Ascending aorta (tissue), 2 donors: ENCODE results near the gene REL. TPM values are rescaled to one million over a fixed set of nuclear protein-coding genes. Genes with fewer than 3 reads are reported as not detected.
"Not testable (repeated sequence)": the region's sequence is repeated elsewhere in the genome, so short reads cannot be mapped to it uniquely, and the experiment has no call there.

Experiments
- DNase-seq, 2 donors: peaks; one replicate each; pipeline ENCODE4 v3.0.0-alpha.2; 2019; ENCODE audit warnings: low spot score in 2 of 2
- H3K27ac ChIP-seq, 2 donors: fragments of 200-600 bp; sonication (generic); one replicate each; pipeline ENCODE4 v1.5.1; 2016 to 2017; ENCODE audit warnings: mild to moderate bottlenecking in 1 of 2
- H3K27me3 ChIP-seq: fragments of 200-600 bp; sonication (generic); one replicate; pipeline ENCODE4 v1.5.1; 2017
- H3K36me3 ChIP-seq, 2 donors: fragments of 200-600 bp; sonication (generic); one replicate each; pipeline ENCODE4 v1.5.1; 2016
- H3K4me1 ChIP-seq, 2 donors: fragments of 200-600 bp; sonication (generic); one replicate each; pipeline ENCODE4 v1.5.1; 2016 to 2017; ENCODE audit warnings: mild to moderate bottlenecking in 1 of 2
- H3K4me3 ChIP-seq, 2 donors: fragments of 200-600 bp; sonication (generic); one replicate each; pipeline ENCODE4 v1.5.1; 2016 to 2017; ENCODE audit warnings: mild to moderate bottlenecking in 1 of 2
- H3K9me3 ChIP-seq, 2 donors: fragments of 200-600 bp; sonication (generic); one replicate each; pipeline ENCODE4 v1.5.1; 2016
- intact Hi-C: fragments of 100-400 bp; cut with DNase I; formaldehyde crosslinking; loops from one replicate; pipeline ENCODE4 v1.15.1; 2023
- total RNA-seq: library from RNA; depleted of rRNA; stranded (reverse); fragments of >200 nt; gene quantifications from one replicate; pipeline ENCODE4 v1.1.0, GENCODE V29; 2016
- TF ChIP-seq, protein P1 (sequence below), 3 experiments: fragments of 200-600 bp in 2 of 3; fragments of 450-650 bp in 1 of 3; sonication (generic) in 2 of 3; IDR thresholded peaks; one replicate each; pipeline ENCODE4 v1.5.1; 2016 to 2019; ENCODE audit warnings: antibody characterized with exemption in 3 of 3, mild to moderate bottlenecking in 1 of 3, moderate library complexity in 1 of 3

The REL gene
- total RNA-seq, 1 donor from 2014 or later: 5.3 TPM

DNA sequence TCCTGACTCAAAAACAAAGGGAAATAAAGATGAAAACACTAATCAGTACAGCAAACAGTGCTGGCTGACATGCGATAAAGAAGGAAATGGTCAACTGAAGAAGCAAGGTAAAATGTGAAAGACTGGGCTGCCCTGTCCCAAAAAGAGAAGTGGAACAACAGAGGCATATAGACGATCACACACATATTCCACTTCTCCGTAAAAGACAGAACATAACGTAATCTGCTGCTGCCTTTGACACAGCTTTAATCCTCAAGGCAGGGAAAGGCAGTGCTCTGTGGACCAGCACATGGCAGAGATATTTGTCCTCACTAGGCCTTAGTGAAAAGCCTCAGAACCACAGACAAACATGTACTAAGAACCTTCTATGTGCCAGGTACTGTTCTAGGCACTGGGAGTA lies 24.3 kb upstream of the REL start:
- TF ChIP-seq, protein P1, sequence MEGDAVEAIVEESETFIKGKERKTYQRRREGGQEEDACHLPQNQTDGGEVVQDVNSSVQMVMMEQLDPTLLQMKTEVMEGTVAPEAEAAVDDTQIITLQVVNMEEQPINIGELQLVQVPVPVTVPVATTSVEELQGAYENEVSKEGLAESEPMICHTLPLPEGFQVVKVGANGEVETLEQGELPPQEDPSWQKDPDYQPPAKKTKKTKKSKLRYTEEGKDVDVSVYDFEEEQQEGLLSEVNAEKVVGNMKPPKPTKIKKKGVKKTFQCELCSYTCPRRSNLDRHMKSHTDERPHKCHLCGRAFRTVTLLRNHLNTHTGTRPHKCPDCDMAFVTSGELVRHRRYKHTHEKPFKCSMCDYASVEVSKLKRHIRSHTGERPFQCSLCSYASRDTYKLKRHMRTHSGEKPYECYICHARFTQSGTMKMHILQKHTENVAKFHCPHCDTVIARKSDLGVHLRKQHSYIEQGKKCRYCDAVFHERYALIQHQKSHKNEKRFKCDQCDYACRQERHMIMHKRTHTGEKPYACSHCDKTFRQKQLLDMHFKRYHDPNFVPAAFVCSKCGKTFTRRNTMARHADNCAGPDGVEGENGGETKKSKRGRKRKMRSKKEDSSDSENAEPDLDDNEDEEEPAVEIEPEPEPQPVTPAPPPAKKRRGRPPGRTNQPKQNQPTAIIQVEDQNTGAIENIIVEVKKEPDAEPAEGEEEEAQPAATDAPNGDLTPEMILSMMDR (IDR thresholded peaks at IDR 0.05): no peak
- H3K27ac ChIP-seq: no peak overlapping the region
- no peaks in the 10 kb centered on the region for H3K27me3 ChIP-seq
- intact Hi-C loops: no loop called here
- no peaks in the 10 kb centered on the region for H3K9me3 ChIP-seq
- no peaks in the 10 kb centered on the region for H3K36me3 ChIP-seq
- H3K4me1 ChIP-seq: no peaks in the 10 kb centered on the region
- H3K4me3 ChIP-seq: no peak overlapping the region
- no peak for DNase-seq

DNA sequence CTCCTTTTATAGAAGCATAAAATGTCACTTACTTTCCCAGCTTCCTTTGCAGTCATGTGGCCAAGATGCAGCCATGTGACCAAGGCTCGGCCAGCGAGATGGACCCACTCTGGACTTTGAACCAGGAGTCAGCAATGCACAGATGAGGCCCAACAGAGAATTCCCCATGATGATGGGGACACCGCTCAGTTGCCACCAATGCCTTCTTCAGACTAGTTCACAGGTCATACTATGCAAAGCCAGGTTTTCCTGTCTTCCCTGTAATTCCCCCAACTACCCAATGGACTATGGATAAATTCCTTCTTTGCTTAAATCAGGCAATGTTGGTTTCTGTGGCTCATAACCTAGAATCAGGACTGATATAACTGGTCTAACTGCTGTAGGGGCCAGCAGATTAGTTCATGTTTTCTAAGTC lies 22.5 kb upstream of the REL start:
- intact Hi-C loops: no loop called here
- no peak for DNase-seq

DNA sequence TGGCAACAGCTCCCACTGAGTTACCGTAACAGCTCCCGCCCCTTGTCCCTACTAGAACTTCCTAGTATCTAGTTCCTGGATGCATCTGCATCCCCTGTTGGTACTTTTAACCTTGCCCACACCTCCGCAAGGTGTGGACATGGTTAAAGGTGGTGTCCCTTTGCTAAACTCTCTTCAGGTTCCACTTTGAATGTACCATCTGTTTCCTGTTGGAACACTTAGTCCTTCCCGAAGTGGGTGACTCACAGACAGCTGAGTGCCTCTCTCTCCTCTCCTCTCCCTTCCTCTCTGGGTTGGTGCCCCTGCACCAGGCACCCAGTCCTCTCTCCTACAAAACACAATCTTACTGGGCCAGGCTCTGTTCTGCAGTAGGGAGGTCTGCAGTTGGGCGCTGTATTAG lies 19.6 kb upstream of the REL start:
- Histone ChIP-seq H3K9me3 (no peaks in the 10 kb centered on the region), H3K4me3 (no peak overlapping the region), H3K36me3 (no peaks in the 10 kb centered on the region), H3K27ac (no peak overlapping the region), H3K4me1 (no peaks in the 10 kb centered on the region), H3K27me3 (no peaks in the 10 kb centered on the region)
- intact Hi-C loops: no loop called here
- TF ChIP-seq, protein P1 (IDR thresholded peaks at IDR 0.05): no peak
- DNase-seq: no peak

More for the DNA sequence above, 22.5 kb upstream of the REL start:
- H3K27ac ChIP-seq: no peak overlapping the region
- H3K27me3 ChIP-seq: no peaks in the 10 kb centered on the region
- no peaks in the 10 kb centered on the region for H3K36me3 ChIP-seq
- H3K4me3 ChIP-seq: no peak overlapping the region
- TF ChIP-seq, protein P1 (IDR thresholded peaks at IDR 0.05): no peak
- H3K4me1 ChIP-seq: no peaks in the 10 kb centered on the region
- no peaks in the 10 kb centered on the region for H3K9me3 ChIP-seq

DNA sequence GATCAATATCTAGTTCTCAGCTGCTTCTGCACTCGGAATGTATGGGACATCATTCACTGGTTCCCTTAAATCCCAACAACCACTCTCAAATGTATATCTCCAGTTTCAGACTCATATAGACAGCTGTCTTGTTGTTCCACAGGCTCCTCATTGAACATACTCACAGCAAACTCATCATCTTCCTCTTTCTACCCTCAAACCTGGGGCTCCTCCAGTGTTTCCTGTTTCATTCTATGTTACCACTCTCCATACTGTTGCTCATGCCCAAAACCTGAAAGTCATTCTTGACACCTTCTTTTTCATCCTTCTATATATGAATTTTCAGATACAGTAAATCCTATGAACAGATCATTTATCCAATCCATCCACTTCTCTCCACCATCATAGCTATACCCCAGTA lies 18.7 kb upstream of the REL start:
- Histone ChIP-seq H3K27ac (no peak overlapping the region), H3K36me3 (no peaks in the 10 kb centered on the region), H3K27me3 (no peaks in the 10 kb centered on the region), H3K4me3 (no peak overlapping the region), H3K9me3 (no peaks in the 10 kb centered on the region), H3K4me1 (no peaks in the 10 kb centered on the region)
- intact Hi-C loops: no loop called here
- TF ChIP-seq, protein P1 (IDR thresholded peaks at IDR 0.05): no peak
- DNase-seq: no peak

DNA sequence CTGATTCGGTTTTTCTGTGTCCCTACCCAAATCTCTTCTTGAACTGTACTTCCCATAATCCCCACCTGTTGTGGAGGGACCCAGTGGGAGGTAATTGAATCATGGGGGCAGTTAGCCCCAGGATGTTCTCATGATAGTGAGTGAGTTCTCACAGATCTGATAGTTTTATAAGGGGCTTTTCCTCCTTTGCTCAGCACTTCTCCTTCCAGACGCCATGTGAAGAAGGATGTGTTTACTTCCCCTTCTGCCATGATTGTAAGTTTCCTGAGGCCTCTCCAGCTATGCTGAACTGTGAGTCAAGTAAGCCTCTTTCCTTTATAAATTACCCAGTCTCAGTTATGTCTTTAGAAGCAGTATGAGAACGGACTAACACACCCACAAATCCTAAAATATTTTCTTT lies 16.0 kb upstream of the REL start:
- intact Hi-C loops, H3K36me3 ChIP-seq, DNase-seq, H3K4me1 ChIP-seq, H3K27ac ChIP-seq, H3K9me3 ChIP-seq, H3K27me3 ChIP-seq, H3K4me3 ChIP-seq: not testable (repeated sequence)

DNA sequence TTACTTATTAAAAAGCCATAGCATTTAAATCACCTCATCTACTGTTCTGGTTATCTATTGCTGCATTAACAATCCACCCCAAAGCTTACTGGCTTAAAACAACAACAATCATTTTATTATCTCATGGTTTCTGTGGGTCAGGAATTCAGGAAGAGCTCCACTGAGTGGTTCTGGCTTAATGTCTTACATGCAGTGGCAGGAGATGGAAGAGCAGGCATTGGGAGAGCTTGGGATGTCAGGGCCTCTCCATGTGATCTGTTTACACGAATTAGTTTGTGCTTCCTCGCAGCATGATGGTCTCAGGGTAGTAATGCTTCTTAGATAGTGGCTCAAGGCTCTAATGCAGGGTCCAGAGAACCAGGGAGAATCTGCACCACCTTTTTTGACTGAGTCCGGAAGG lies 14.4 kb upstream of the REL start:
- Histone ChIP-seq H3K4me1 (no peaks in the 10 kb centered on the region), H3K4me3 (no peak overlapping the region), H3K27ac (no peak overlapping the region), H3K9me3 (no peaks in the 10 kb centered on the region), H3K36me3 (no peaks in the 10 kb centered on the region), H3K27me3 (no peaks in the 10 kb centered on the region)
- TF ChIP-seq, protein P1 (IDR thresholded peaks at IDR 0.05): no peak
- no peak for DNase-seq
- intact Hi-C loops: no loop called here
